ENCODE measurements around the gene NTN1.

DNA sequence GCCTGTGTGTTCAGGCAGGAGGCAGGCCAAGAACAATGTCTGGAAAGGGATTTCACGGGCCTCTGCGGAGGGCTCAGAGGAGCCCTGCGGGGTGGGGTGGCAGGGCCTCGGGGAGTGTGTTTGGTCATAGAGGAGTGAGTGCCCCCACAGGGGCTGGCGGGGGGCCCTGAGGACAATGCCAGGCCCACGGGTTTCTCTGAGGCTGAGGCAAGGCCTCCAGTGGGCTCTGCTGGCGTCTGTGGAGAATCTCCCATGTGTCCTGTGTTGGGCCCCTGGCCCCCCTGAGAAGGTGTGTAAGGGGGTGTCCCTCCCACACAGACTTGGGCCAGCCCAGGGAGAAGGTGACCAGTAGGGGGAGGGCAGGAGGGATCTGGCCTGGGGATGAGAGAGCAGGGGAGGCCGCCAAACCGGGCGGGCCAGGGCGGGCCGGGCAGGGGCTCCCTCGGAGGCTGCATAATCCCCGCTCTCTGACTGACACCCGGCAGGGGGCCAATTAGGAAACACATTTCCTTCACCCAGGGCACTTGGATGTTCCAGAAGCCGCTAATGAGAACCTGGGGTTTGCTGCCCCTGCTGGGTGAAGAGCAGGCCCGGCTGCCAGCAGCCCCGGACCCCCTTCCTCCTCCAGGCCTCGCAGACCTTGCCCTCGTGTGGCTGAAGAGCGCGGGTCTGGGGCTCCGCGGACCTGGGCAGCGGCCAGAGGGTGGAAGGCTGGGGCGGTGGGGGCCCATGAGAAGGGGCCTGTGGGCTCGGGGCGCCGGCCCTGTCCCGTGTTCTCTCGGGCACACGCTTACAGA is 204.2 kb downstream of the NTN1 start:
- no peak for TF ChIP-seq CTCF (IDR thresholded peaks at IDR 0.05)
- TF ChIP-seq POLR2A (IDR thresholded peaks at IDR 0.05): no peak
- TF ChIP-seq EP300 (IDR thresholded peaks at IDR 0.05): no peak
